GM12874 (cell line): ENCODE results near the gene SEC31B.

Source experiments
- CTCF ChIP-seq: IDR thresholded peaks from 2 replicates; pipeline ENCODE4 v1.5.1; 2011; ENCODE audit warnings: low read depth, mild to moderate bottlenecking, control low read depth, low read length, moderate library complexity; ENCODE audit not compliant: insufficient read depth

Gene SEC31B

GRCh38 chr10:100528123-100528886 is 8.6 kb upstream of the SEC31B start:
- TF ChIP-seq CTCF: no peak

- TF ChIP-seq CTCF: no peak; the same call in 1 of the 2 replicates
Observed at GRCh38 chr10:100524638-100525037, 5.0 kb upstream of the SEC31B start.

- TF ChIP-seq CTCF: no peak
Observed at GRCh38 chr10:100524206-100524605, 4.5 kb upstream of the SEC31B start.

- no peak for TF ChIP-seq CTCF
Observed at GRCh38 chr10:100522945-100523344, 3.3 kb upstream of the SEC31B start.

GRCh38 chr10:100522107-100522801 is 2.6 kb upstream of the SEC31B start:
- no peak for TF ChIP-seq CTCF

- no peak for TF ChIP-seq CTCF
Observed at GRCh38 chr10:100520811-100521210, 1.1 kb upstream of the SEC31B start.

GRCh38 chr10:100518761-100519241 is 860 bp downstream of the SEC31B start:
- peak; percentile 43; the same call in 1 of the 2 replicates for TF ChIP-seq CTCF
